Naive thymus-derived CD4-positive, alpha-beta T cell (primary cell): ENCODE results near the gene ELAPOR1. TPM values are rescaled to one million over a fixed set of nuclear protein-coding genes. Genes with fewer than 3 reads are reported as not detected.
"Not testable (repeated sequence)": the region's sequence is repeated elsewhere in the genome, so short reads cannot be mapped to it uniquely, and the experiment has no call there.

Source experiments
- ATAC-seq: fragments of 150-1000 bp; cut with Tn5 transposase; 2 replicates; pipeline ENCODE4 v1.10.0; 2021; ENCODE audit warnings: mild to moderate bottlenecking, moderate library complexity
- CTCF ChIA-PET: fragments of 350-600 bp; sonication (Branson Sonifier 250); formaldehyde crosslinking; loops from one replicate; lab custom pipeline; 2021; ENCODE audit warnings: antibody characterized with exemption; lab: Charles Lee
- POLR2A ChIA-PET: fragments of 350-600 bp; sonication (Branson Sonifier 250); formaldehyde crosslinking; loops from one replicate; lab custom pipeline; 2021; ENCODE audit warnings: antibody characterized with exemption, inconsistent platforms; lab: Charles Lee
- DNase-seq, 9 donors: peaks; one replicate each; pipeline versions ENCODE4 v3.0.0 to v3.0.0-alpha.2; 2020 to 2022; ENCODE audit warnings: mixed read lengths in 1 of 9
- H3K27ac ChIP-seq: one replicate; pipeline ENCODE4 v1.7.0; 2013; ENCODE audit warnings: mild to moderate bottlenecking, low read depth, low read length, moderate library complexity
- H3K27me3 ChIP-seq, 2 donors: one replicate each; pipeline ENCODE4 v1.7.0; 2013; ENCODE audit warnings: low read length in 2 of 2, mild to moderate bottlenecking in 2 of 2, moderate library complexity in 2 of 2; ENCODE audit not compliant: control insufficient read depth in 2 of 2, insufficient read depth in 2 of 2
- H3K36me3 ChIP-seq, 3 experiments: 1 replicate in 2 of 3; 2 replicates in 1 of 3; pipeline ENCODE4 v1.7.0; 2013; ENCODE audit warnings: low read length in 3 of 3, mild to moderate bottlenecking in 3 of 3, moderate library complexity in 1 of 3; ENCODE audit not compliant: insufficient read depth in 3 of 3, control insufficient read depth in 2 of 3
- H3K4me1 ChIP-seq, 2 donors: one replicate each; pipeline ENCODE4 v1.7.0; 2013; ENCODE audit warnings: low read length in 2 of 2, mild to moderate bottlenecking in 2 of 2, moderate library complexity in 1 of 2; ENCODE audit not compliant: control insufficient read depth in 2 of 2, insufficient read depth in 2 of 2
- H3K4me3 ChIP-seq: 2 replicates; pipeline ENCODE4 v1.7.0; 2013; ENCODE audit warnings: mild to moderate bottlenecking, low read length
- H3K9me3 ChIP-seq, 3 experiments: 1 replicate in 2 of 3; 2 replicates in 1 of 3; pipeline ENCODE4 v1.7.0; 2013; ENCODE audit warnings: low read length in 3 of 3; ENCODE audit not compliant: control insufficient read depth in 2 of 3
- H3K27ac Mint-ChIP-seq, 9 donors: one replicate each; pipeline ENCODE4 v1.8.0; 2020 to 2022; ENCODE audit warnings: mixed read lengths in 9 of 9, mild to moderate bottlenecking in 8 of 9, moderate library complexity in 5 of 9, inconsistent platforms in 2 of 9
- H3K27me3 Mint-ChIP-seq, 5 donors: one replicate each; pipeline ENCODE4 v1.8.0; 2021 to 2022; ENCODE audit warnings: mixed read lengths in 5 of 5, mild to moderate bottlenecking in 1 of 5
- H3K36me3 Mint-ChIP-seq, 5 donors: one replicate each; pipeline ENCODE4 v1.8.0; 2020 to 2022; ENCODE audit warnings: mixed read lengths in 5 of 5, mild to moderate bottlenecking in 3 of 5, inconsistent platforms in 1 of 5
- H3K4me1 Mint-ChIP-seq, 7 donors: one replicate each; pipeline ENCODE4 v1.8.0; 2020 to 2022; ENCODE audit warnings: mixed read lengths in 7 of 7, mild to moderate bottlenecking in 3 of 7, inconsistent platforms in 1 of 7
- H3K4me3 Mint-ChIP-seq, 10 donors: one replicate each; pipeline ENCODE4 v1.8.0; 2020 to 2022; ENCODE audit warnings: mild to moderate bottlenecking in 10 of 10, mixed read lengths in 10 of 10, moderate library complexity in 6 of 10, inconsistent platforms in 2 of 10
- H3K9me3 Mint-ChIP-seq, 11 donors: one replicate each; pipeline ENCODE4 v1.8.0; 2020 to 2022; ENCODE audit warnings: mixed read lengths in 11 of 11, mild to moderate bottlenecking in 4 of 11, inconsistent platforms in 1 of 11, moderate library complexity in 1 of 11
- intact Hi-C, 2 donors: fragments of 100-400 bp; cut with micrococcal nuclease; formaldehyde crosslinking; loops; one replicate each; pipeline ENCODE4 v1.15.1; 2023
- polyA plus RNA-seq, 2 donors: library from polyadenylated mRNA; unstranded; fragments of 300-500 nt; fragmentation: Illumina TruSeq; gene quantifications; one replicate each; pipeline ENCODE4 v1.2.3, GENCODE V29; 2021
- total RNA-seq, 6 experiments: library from RNA in 5 of 6; stranded (reverse) in 5 of 6; gene quantifications; 1 replicate in 5 of 6; 2 replicates in 1 of 6; pipeline ENCODE4 v1.2.3 and lab custom pipeline; 2021 to 2026

Gene ELAPOR1
- total and polyA plus RNA-seq, 7 experiments from 2014 or later = 4.4 to 12.3 (median 7.1) TPM

GRCh38 chr1:109136766-109137165, 22.9 kb downstream of the ELAPOR1 start:
- H3K4me1 Mint-ChIP-seq = peaks cover 4 to 16% (median 15%) of the 10 kb centered on the region in 7 donors
- H3K9me3 ChIP-seq = no peaks in the 10 kb centered on the region
- no peak for DNase-seq
- H3K4me3 ChIP-seq = no peak overlapping the region
- H3K36me3 Mint-ChIP-seq = peaks cover 0 to 2% (median 0%) of the 10 kb centered on the region in 5 donors
- no peaks in the 10 kb centered on the region for H3K9me3 Mint-ChIP-seq
- no peak overlapping the region for H3K4me3 Mint-ChIP-seq
- CTCF ChIA-PET = no interaction called here
- H3K4me1 ChIP-seq = peaks cover 0 to 8% of the 10 kb centered on the region in 2 donors
- no peak overlapping the region for H3K27ac Mint-ChIP-seq
- H3K27me3 ChIP-seq = no peaks in the 10 kb centered on the region
- ATAC-seq = no peak
- H3K36me3 ChIP-seq = no peaks in the 10 kb centered on the region
- no peaks in the 10 kb centered on the region for H3K27me3 Mint-ChIP-seq
- POLR2A ChIA-PET = no interaction called here
- no peak overlapping the region for H3K27ac ChIP-seq
- intact Hi-C loops = no loop called here

DNA sequence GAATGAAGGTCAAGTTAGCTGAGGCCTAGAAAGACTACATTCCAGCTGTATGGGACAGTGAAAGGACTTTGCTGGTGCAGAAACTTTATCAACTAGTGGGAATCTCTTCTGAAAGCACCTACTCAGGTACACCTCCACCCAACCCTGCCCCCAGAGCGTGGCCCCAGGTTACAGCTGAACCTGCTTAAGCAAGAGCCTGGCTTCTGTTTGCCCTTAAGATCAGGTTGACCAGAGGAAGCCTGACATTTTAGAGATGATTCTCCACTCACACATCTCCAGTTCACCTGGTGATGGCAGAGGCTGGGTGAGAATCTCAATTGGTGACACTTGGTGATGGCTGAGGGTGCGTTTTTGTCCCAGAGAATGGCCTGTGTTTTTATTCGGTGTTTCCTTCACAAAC, 24.0 kb downstream of the ELAPOR1 start:
- H3K4me3 ChIP-seq = no peak overlapping the region
- Mint-ChIP-seq H3K4me1 (peaks cover 0 to 16% (median 15%) of the 10 kb centered on the region in 7 donors), H3K4me3 (no peak overlapping the region), H3K36me3 (peaks cover 0 to 4% (median 0%) of the 10 kb centered on the region in 5 donors), H3K9me3 (no peaks in the 10 kb centered on the region), H3K27me3 (no peaks in the 10 kb centered on the region), H3K27ac (no peak overlapping the region)
- CTCF ChIA-PET = no interaction called here
- no peak for ATAC-seq
- no peaks in the 10 kb centered on the region for H3K9me3 ChIP-seq
- H3K27me3 ChIP-seq = no peaks in the 10 kb centered on the region
- POLR2A ChIA-PET = no interaction called here
- H3K4me1 ChIP-seq = peaks cover 0 to 8% of the 10 kb centered on the region in 2 donors
- intact Hi-C loops = no loop called here
- DNase-seq = no peak
- no peak overlapping the region for H3K27ac ChIP-seq
- no peaks in the 10 kb centered on the region for H3K36me3 ChIP-seq

DNA sequence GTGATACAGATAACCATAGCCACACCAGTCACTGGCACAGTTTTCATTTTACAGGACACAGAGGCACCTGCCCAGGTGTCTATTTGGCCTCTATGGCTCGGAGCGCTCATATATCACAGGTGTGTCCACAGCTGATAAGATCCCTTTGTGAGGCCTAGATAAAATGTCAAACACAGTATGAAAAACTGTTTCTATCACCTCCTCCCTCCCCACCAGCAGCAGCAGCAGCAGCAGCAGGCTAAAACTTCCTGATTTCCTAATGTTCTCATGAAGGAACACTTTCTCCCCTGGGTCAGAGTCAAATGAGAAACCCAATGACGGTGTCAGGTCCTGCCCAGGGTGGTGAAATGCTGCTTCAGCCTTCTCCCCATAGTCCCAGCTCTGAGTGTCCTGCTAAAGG, 24.4 kb downstream of the ELAPOR1 start:
- no peak for DNase-seq
- Histone ChIP-seq H3K36me3 (no peaks in the 10 kb centered on the region), H3K27ac (no peak overlapping the region), H3K9me3 (no peaks in the 10 kb centered on the region), H3K4me3 (no peak overlapping the region), H3K4me1 (peaks cover 0 to 8% of the 10 kb centered on the region in 2 donors), H3K27me3 (no peaks in the 10 kb centered on the region)
- no peaks in the 10 kb centered on the region for H3K9me3 Mint-ChIP-seq
- H3K4me3 Mint-ChIP-seq = no peak overlapping the region
- H3K36me3 Mint-ChIP-seq = peaks cover 0 to 4% (median 0%) of the 10 kb centered on the region in 5 donors
- CTCF ChIA-PET = no interaction called here
- no peak for ATAC-seq
- H3K27ac Mint-ChIP-seq = no peak overlapping the region
- H3K4me1 Mint-ChIP-seq = peaks cover 0 to 15% (median 14%) of the 10 kb centered on the region in 7 donors
- POLR2A ChIA-PET = no interaction called here
- intact Hi-C loops = no loop called here
- no peaks in the 10 kb centered on the region for H3K27me3 Mint-ChIP-seq

DNA sequence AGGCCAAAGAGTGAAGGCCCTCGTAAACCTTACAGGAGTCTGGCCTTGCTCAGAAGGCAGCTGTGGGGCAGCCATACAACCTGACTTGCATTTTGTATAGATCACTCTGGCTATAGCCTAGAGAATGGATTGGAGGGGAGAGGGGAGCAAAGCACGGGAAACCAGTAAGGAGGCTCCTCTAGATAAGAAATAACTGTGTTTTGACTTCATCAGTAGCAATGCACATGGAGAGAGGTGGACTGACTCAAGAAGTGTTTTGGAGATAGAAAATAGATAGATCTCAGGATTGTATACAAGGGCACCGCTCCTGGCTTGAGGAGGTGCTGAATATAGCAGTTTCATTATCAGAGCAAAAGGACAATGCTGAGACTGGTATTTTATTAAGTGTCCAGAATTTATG, 26.5 kb downstream of the ELAPOR1 start:
- CTCF ChIA-PET = no interaction called here
- POLR2A ChIA-PET = no interaction called here
- H3K27me3 Mint-ChIP-seq = no peaks in the 10 kb centered on the region
- H3K27ac Mint-ChIP-seq = no peak overlapping the region
- no peaks in the 10 kb centered on the region for H3K27me3 ChIP-seq
- peaks cover 0 to 2% (median 0%) of the 10 kb centered on the region in 7 donors for H3K4me1 Mint-ChIP-seq
- H3K27ac ChIP-seq = no peak overlapping the region
- no peaks in the 10 kb centered on the region for H3K9me3 ChIP-seq
- DNase-seq (no peak), ATAC-seq (no peak)
- H3K36me3 Mint-ChIP-seq = peaks cover 0 to 4% (median 0%) of the 10 kb centered on the region in 5 donors
- H3K4me3 Mint-ChIP-seq = no peak overlapping the region
- H3K4me3 ChIP-seq = no peak overlapping the region
- intact Hi-C loops = no loop called here
- H3K9me3 Mint-ChIP-seq = no peaks in the 10 kb centered on the region
- H3K36me3 ChIP-seq = no peaks in the 10 kb centered on the region
- no peaks in the 10 kb centered on the region for H3K4me1 ChIP-seq

GRCh38 chr1:109142260-109142659, 28.3 kb downstream of the ELAPOR1 start:
- no peak overlapping the region for H3K27ac ChIP-seq
- no peaks in the 10 kb centered on the region for H3K36me3 ChIP-seq
- H3K9me3 ChIP-seq = no peaks in the 10 kb centered on the region
- ChIA-PET POLR2A (interaction anchor here (0.6 kb wide), 1 partner anchor 1604 kb away, joined by 3 read pairs; no protein-coding TSS in a partner anchor), CTCF (no interaction called here)
- no peak overlapping the region for H3K27ac Mint-ChIP-seq
- no peak overlapping the region for H3K4me3 ChIP-seq
- no peak overlapping the region for H3K4me3 Mint-ChIP-seq
- DNase-seq = no peak
- intact Hi-C loops = no loop called here
- no peaks in the 10 kb centered on the region for H3K9me3 Mint-ChIP-seq
- no peaks in the 10 kb centered on the region for H3K27me3 Mint-ChIP-seq
- ATAC-seq = no peak
- H3K36me3 Mint-ChIP-seq = peaks cover 0 to 4% (median 0%) of the 10 kb centered on the region in 5 donors
- H3K4me1 ChIP-seq = no peaks in the 10 kb centered on the region
- H3K4me1 Mint-ChIP-seq = no peaks in the 10 kb centered on the region
- H3K27me3 ChIP-seq = no peaks in the 10 kb centered on the region

- H3K4me3 Mint-ChIP-seq, H3K4me3 ChIP-seq, POLR2A ChIA-PET, H3K4me1 Mint-ChIP-seq, H3K4me1 ChIP-seq, CTCF ChIA-PET, ATAC-seq, H3K27ac Mint-ChIP-seq, H3K27me3 Mint-ChIP-seq, H3K27me3 ChIP-seq, H3K36me3 ChIP-seq, H3K9me3 ChIP-seq, H3K36me3 Mint-ChIP-seq, H3K9me3 Mint-ChIP-seq, intact Hi-C loops, DNase-seq, H3K27ac ChIP-seq: not testable (repeated sequence)
Observed at GRCh38 chr1:109142725-109143124, 28.8 kb downstream of the ELAPOR1 start.

GRCh38 chr1:109148987-109149561, 35.2 kb downstream of the ELAPOR1 start:
- ATAC-seq (no peak), DNase-seq (no peak)
- intact Hi-C loops = no loop called here
- Histone ChIP-seq H3K27me3 (no peaks in the 10 kb centered on the region), H3K4me3 (no peak overlapping the region), H3K27ac (no peak overlapping the region), H3K4me1 (no peaks in the 10 kb centered on the region), H3K9me3 (no peaks in the 10 kb centered on the region), H3K36me3 (no peaks in the 10 kb centered on the region)
- Mint-ChIP-seq H3K4me3 (no peak overlapping the region), H3K27me3 (no peaks in the 10 kb centered on the region), H3K9me3 (no peaks in the 10 kb centered on the region), H3K27ac (no peak overlapping the region), H3K4me1 (no peaks in the 10 kb centered on the region), H3K36me3 (no peaks in the 10 kb centered on the region)
- CTCF ChIA-PET = no interaction called here
- POLR2A ChIA-PET = no interaction called here
